Measurements from ENCODE around the gene BPIFB6. TPM values are rescaled to one million over a fixed set of nuclear protein-coding genes. Genes with fewer than 3 reads are reported as not detected.

Gene BPIFB6
- total and polyA plus RNA-seq, 7 donors = not detected

DNA sequence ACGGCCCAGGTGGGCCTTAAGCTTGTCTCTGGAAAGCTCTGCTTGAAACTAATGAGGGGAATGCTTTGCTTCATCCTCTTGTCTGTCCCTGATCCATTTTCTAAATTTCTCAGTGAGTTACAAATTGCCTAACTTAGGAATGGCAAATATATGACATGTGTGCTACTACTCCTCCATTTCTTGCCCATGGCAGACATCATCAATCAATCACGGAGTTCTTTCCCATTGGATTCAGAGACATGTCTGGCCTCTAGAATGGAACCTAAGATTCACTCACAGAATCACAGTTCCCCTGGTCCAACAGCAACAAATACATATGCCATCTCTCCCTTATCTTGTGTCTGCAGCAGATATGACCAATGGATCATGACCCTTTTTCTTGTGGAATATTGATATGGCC, 41.4 kb downstream of the BPIFB6 start:
- TF ChIP-seq, protein P1, sequence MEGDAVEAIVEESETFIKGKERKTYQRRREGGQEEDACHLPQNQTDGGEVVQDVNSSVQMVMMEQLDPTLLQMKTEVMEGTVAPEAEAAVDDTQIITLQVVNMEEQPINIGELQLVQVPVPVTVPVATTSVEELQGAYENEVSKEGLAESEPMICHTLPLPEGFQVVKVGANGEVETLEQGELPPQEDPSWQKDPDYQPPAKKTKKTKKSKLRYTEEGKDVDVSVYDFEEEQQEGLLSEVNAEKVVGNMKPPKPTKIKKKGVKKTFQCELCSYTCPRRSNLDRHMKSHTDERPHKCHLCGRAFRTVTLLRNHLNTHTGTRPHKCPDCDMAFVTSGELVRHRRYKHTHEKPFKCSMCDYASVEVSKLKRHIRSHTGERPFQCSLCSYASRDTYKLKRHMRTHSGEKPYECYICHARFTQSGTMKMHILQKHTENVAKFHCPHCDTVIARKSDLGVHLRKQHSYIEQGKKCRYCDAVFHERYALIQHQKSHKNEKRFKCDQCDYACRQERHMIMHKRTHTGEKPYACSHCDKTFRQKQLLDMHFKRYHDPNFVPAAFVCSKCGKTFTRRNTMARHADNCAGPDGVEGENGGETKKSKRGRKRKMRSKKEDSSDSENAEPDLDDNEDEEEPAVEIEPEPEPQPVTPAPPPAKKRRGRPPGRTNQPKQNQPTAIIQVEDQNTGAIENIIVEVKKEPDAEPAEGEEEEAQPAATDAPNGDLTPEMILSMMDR (IDR thresholded peaks at IDR 0.05) = no peak
- TF ChIP-seq POLR2A (IDR thresholded peaks at IDR 0.05) (no peak), EP300 (IDR thresholded peaks at IDR 0.05) (no peak), POLR2AphosphoS5 (IDR thresholded peaks at IDR 0.05) (no peak)
- Histone ChIP-seq H3K27ac (no peak overlapping the region), H3K27me3 (peaks cover 0 to 12% (median 0%) of the 10 kb centered on the region in 3 donors), H3K36me3 (no peaks in the 10 kb centered on the region), H3K9me3 (no peaks in the 10 kb centered on the region), H3K4me3 (no peak overlapping the region), H3K4me1 (no peaks in the 10 kb centered on the region)
- no peak for DNase-seq
- 73 to 89% methylated on average over 2 of the region's 2 CpGs for WGBS, 2 donors
- intact Hi-C loops (cut with DNase I) = no loop called here

DNA sequence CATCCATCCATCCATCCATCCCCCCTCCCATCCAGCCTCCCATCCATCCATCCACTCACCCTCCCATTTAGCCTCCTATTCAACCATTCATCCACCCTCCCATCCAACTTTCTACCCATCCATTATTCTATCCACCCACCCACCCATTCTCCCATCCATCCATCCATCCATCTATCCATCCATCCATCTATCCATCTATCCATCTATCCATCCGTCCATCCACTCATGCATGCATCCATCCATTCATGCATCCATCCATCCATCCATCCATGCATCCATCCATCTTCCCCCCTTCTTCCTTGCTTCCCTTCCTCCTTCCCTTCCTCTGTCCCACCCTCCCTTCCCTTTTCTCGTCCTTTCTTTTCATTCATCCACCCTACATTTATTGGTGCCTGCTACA, 43.2 kb downstream of the BPIFB6 start:
- intact Hi-C loops (cut with DNase I) = no loop called here
- H3K27ac ChIP-seq = no peak overlapping the region
- H3K9me3 ChIP-seq = no peaks in the 10 kb centered on the region
- H3K27me3 ChIP-seq = peaks cover 0 to 12% (median 0%) of the 10 kb centered on the region in 3 donors
- no peak overlapping the region for H3K4me3 ChIP-seq
- WGBS, 2 donors = 80 to 81% methylated on average over 2 of the region's 2 CpGs
- TF ChIP-seq POLR2A (IDR thresholded peaks at IDR 0.05) (no peak), EP300 (IDR thresholded peaks at IDR 0.05) (no peak), POLR2AphosphoS5 (IDR thresholded peaks at IDR 0.05) (no peak)
- TF ChIP-seq, protein P1 (IDR thresholded peaks at IDR 0.05) = no peak
- H3K4me1 ChIP-seq = no peaks in the 10 kb centered on the region
- H3K36me3 ChIP-seq = no peaks in the 10 kb centered on the region
- DNase-seq = no peak

DNA sequence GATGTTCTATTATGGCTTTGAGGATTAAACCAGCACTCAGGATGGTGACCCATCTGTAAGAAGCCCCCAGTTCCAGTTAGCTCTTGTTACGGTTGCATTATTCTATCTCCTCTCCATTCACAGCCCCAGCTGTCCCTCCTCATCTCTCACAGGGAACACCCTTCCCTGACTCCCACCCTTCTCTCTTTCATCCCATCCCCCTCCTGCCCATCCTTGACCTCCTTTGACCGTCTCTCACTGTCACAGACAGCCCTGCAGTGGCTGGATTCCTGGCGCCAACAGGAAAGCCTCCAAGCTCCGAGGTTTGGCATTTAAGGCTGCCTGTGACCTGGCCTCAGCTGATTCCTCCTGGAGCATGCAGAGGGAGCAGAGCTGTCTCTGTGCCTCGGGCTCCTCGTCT, 43.8 kb downstream of the BPIFB6 start:
- Histone ChIP-seq H3K36me3 (no peaks in the 10 kb centered on the region), H3K4me1 (no peaks in the 10 kb centered on the region), H3K27me3 (peaks cover 0 to 12% (median 0%) of the 10 kb centered on the region in 3 donors), H3K9me3 (no peaks in the 10 kb centered on the region), H3K4me3 (no peak overlapping the region), H3K27ac (no peak overlapping the region)
- DNase-seq = no peak
- WGBS, 2 donors = 48 to 67% methylated on average over 6 of the region's 6 CpGs
- intact Hi-C loops (cut with DNase I) = no loop called here
- TF ChIP-seq EP300 (IDR thresholded peaks at IDR 0.05) = no peak
- TF ChIP-seq POLR2A (IDR thresholded peaks at IDR 0.05) = no peak
- TF ChIP-seq POLR2AphosphoS5 (IDR thresholded peaks at IDR 0.05) = no peak
- TF ChIP-seq, protein P1 (IDR thresholded peaks at IDR 0.05) = no peak

DNA sequence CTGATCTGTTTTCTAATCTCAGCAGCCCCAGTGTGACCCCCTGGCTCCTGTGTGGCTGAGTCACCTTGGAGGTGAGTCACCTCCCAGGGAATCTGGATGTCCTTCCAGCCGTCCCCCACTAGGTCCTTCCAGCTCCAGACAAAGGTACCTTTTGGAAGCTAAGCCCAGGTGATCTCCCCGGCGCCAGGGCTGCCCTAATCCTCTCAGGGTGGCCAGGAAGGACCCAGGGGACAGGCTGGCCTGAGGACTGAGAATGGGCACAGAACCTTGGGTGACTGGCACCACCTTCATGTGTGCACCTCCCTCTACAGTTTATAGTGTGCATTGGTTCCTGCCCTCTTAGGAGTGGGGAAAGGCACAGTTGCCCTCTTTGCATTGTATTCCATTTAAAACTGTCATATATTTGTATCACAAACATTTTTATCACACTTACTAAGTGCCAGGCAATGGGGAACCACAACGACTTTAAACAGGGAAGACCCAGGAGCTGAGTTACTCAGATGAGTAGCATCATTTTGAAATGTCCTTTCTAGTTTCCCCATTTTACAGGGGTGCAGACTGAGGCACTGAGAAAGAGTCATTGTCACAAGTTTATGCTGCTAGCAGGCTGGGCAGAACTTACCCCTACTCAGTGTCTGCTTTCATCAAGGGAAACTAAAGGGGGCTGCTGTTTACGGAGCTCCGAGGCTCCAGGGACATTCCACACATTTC, 45.4 kb downstream of the BPIFB6 start:
- Histone ChIP-seq H3K9me3 (no peaks in the 10 kb centered on the region), H3K4me1 (no peaks in the 10 kb centered on the region), H3K36me3 (no peaks in the 10 kb centered on the region), H3K4me3 (no peak overlapping the region), H3K27me3 (peaks cover 0 to 12% (median 0%) of the 10 kb centered on the region in 3 donors), H3K27ac (no peak overlapping the region)
- no peak for DNase-seq
- intact Hi-C loops (cut with DNase I) = no loop called here
- 62 to 74% methylated on average over 6 of the region's 6 CpGs for WGBS, 2 donors
- TF ChIP-seq, protein P1 (IDR thresholded peaks at IDR 0.05) = no peak
- TF ChIP-seq POLR2A (IDR thresholded peaks at IDR 0.05) (no peak), POLR2AphosphoS5 (IDR thresholded peaks at IDR 0.05) (no peak), EP300 (IDR thresholded peaks at IDR 0.05) (no peak)

DNA sequence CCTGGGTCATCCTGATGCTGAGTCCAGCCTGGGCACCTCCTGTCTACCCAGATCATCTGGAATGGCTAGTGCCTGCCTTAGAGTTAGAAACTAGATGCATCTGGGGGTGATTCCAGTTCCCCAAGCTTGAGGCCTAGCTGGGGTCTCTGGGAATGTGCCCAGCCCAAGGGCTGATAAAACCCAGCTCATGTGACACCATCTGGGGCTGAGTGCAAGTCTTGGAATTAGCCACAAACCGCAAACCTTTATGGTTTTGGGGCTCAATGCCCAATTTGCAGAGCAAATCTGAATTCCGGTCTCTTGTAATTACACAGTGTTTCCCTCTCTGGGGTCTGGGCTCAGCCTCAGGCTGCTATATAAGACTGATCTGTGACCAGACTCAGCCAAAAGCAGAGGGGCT, 47.8 kb downstream of the BPIFB6 start, which contains the start of gene BPIFB4:
Gene BPIFB4 (plus strand): TSS at position 385 of the 400 bp plus-strand sequence. CDS start 1,884 bp downstream, outside the sequence.
- TF ChIP-seq EP300 (IDR thresholded peaks at IDR 0.05) = no peak
- no peak for TF ChIP-seq POLR2A (IDR thresholded peaks at IDR 0.05)
- TF ChIP-seq, protein P1 (IDR thresholded peaks at IDR 0.05) = no peak
- no peak for TF ChIP-seq POLR2AphosphoS5 (IDR thresholded peaks at IDR 0.05)
- H3K9me3 ChIP-seq = no peaks in the 10 kb centered on the region
- H3K36me3 ChIP-seq = no peaks in the 10 kb centered on the region
- no peak within 1 kb of the TSS for H3K27ac ChIP-seq
- DNase-seq = no peak
- H3K27me3 ChIP-seq = peaks cover 0 to 15% (median 6%) of the 10 kb centered on the region in 3 donors
- H3K4me3 ChIP-seq = no peak within 1 kb of the TSS
- intact Hi-C loops (cut with DNase I) = no loop called here
- WGBS, 2 donors = 80 to 86% methylated on average over 2 of the region's 2 CpGs
- no peaks in the 10 kb centered on the region for H3K4me1 ChIP-seq

Measured in sigmoid colon (tissue), 7 donors.